K562 (cell line): ENCODE measurements around the gene CHST12.

Source experiments
- NFIC ChIP-seq: fragments of 450-650 bp; IDR thresholded peaks from 2 replicates; pipeline ENCODE4 v1.6.1; 2017; ENCODE audit warnings: mild to moderate bottlenecking, inconsistent platforms
- RHOXF2B ChIP-seq: fragments of 250-450 bp; sonication (Bioruptor Pico); conservative IDR thresholded peaks from 2 replicates; pipeline ENCODE4 v1.5.1; 2021
- RNF2 ChIP-seq: sonication (generic); IDR thresholded peaks from 2 replicates; pipeline ENCODE4 v1.6.1; 2016
- ZNF121 ChIP-seq: sonication (generic); formaldehyde crosslinking; conservative IDR thresholded peaks from 2 replicates; pipeline ENCODE4 v1.8.0; 2022; ENCODE audit warnings: missing genetic modification reagents
- TF ChIP-seq, protein P1 (sequence below), 3 experiments: IDR thresholded peaks in 2 of 3; conservative IDR thresholded peaks in 1 of 3; 2 replicates each; pipeline ENCODE4 v1.5.1; 2011 to 2012; ENCODE audit warnings: low read length in 3 of 3, mild to moderate bottlenecking in 3 of 3, control low read depth in 2 of 3, improper control_type of control experiment in 1 of 3, inconsistent platforms in 1 of 3, low read depth in 1 of 3, mixed read lengths in 1 of 3, moderate library complexity in 1 of 3; ENCODE audit not compliant: insufficient read depth in 2 of 3

DNA sequence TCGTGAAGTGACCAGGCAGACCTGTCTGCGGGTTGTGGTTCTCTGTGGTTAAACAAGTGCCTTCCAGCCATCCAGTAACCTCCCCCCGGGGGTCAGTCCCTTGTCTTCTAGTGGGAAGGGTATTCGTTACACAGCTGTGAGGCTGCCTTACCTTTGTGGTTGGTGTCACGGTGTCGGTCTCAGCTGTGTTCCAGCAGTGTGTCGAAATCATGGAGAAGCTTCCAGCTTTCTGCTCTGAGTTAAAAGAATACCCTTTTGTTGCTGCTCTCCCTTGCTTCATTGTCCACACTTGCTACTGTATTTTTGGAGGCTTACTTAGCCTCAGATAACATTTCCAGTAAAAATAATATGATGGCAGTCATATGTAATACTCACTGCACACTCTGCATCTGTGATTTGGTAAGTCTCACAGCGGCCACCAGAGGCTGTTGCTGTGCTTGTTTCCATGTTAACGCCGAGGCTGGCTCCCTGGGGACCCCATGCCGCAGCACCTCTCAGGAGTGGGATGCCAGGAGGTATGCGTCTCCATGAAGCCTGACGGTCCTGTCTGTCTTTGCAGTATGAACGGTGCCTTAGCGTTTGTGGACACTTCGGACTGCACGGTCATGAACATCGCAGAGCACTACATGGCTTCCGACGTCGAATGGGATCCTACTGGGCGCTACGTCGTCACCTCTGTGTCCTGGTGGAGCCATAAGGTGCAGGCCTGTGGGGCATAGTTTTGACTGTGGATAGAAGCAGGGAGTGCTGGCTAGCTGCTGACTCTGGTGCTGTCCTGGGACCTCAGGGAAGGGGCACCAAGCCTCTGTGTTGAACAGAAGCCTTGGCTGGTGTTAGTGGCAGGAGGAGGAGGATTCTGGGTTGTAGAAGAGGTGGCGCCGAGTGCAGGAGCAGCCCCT is 28.3 kb upstream of the CHST12 start:
- TF ChIP-seq NFIC: no peak
- TF ChIP-seq RNF2: no peak
- TF ChIP-seq, protein P1, sequence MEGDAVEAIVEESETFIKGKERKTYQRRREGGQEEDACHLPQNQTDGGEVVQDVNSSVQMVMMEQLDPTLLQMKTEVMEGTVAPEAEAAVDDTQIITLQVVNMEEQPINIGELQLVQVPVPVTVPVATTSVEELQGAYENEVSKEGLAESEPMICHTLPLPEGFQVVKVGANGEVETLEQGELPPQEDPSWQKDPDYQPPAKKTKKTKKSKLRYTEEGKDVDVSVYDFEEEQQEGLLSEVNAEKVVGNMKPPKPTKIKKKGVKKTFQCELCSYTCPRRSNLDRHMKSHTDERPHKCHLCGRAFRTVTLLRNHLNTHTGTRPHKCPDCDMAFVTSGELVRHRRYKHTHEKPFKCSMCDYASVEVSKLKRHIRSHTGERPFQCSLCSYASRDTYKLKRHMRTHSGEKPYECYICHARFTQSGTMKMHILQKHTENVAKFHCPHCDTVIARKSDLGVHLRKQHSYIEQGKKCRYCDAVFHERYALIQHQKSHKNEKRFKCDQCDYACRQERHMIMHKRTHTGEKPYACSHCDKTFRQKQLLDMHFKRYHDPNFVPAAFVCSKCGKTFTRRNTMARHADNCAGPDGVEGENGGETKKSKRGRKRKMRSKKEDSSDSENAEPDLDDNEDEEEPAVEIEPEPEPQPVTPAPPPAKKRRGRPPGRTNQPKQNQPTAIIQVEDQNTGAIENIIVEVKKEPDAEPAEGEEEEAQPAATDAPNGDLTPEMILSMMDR (IDR thresholded peaks at IDR 0.05 in 2 of 3, conservative IDR thresholded peaks at IDR 0.05 in 1 of 3; ENCODE audit: insufficient read depth in 2 of 3, low read depth in 1 of 3, low read length in 3 of 3): no peak
- no peak for TF ChIP-seq RHOXF2B (CRISPR knock-in tag)
- no peak for TF ChIP-seq ZNF121 (CRISPR knock-in tag)
